HG03520 (cell line): ENCODE results near the gene LDLRAD4.

Source experiments
- ATAC-seq: cut with Tn5 transposase; IDR thresholded peaks from one replicate; pipeline ENCODE4 v1.9.1; 2021; ENCODE audit warnings: mild to moderate bottlenecking, moderate library complexity; ENCODE audit not compliant: unreplicated experiment

LDLRAD4 gene

GRCh38 chr18:13454363-13455150 is 236.0 kb downstream of the LDLRAD4 start:
- ATAC-seq: no peak

GRCh38 chr18:13455471-13455870 is 236.9 kb downstream of the LDLRAD4 start:
- ATAC-seq: no peak

DNA sequence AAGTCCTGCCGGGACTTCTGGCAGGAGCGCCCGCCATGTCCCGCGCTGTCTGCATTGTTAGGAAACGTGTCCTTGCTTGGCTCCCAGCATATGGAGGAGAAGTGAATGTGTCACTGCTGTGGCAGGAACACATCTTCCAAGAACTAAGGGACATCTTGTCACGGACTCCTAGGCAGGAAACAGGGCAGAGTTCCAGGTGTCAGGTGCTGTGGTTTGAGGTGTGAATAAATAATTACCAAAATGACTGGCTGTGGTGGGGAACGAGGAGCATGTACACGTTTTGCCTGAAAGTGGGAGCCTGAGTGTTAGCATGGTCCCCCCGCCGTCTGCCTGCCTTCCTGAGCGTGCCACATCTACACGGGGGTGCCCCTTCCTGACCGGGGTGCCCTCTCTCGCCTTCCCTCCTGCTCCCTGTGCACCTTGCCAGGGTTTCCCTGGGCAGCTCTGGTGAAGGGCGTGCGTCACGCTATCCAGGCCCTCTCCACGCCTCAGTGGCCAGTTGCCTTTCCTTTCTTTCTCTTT is 237.5 kb downstream of the LDLRAD4 start:
- ATAC-seq: peak; percentile 39

GRCh38 chr18:13456736-13457271 is 238.2 kb downstream of the LDLRAD4 start:
- no peak for ATAC-seq

DNA sequence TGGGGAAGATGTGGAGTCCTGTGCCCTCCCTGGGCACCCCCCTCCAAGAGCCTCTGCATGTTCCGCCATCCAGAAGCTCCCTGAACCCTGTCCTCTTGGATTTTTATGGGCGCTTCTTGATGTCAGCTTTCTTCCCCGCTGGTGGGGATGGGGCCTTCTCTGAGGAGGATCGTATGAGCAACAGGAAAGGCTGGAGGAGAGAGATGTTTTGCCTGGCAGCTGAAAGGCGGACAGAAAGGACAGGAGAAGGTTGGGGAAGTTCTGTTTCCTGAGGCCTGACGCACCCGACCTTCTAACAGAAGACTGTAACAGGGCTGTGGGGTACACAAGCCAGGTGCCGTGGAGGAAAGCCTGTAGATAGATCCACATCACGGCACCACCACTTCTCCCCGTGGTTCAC is 238.8 kb downstream of the LDLRAD4 start:
- no peak for ATAC-seq

- no peak for ATAC-seq
Measured at GRCh38 chr18:13460946-13461345, 242.4 kb downstream of the LDLRAD4 start.

DNA sequence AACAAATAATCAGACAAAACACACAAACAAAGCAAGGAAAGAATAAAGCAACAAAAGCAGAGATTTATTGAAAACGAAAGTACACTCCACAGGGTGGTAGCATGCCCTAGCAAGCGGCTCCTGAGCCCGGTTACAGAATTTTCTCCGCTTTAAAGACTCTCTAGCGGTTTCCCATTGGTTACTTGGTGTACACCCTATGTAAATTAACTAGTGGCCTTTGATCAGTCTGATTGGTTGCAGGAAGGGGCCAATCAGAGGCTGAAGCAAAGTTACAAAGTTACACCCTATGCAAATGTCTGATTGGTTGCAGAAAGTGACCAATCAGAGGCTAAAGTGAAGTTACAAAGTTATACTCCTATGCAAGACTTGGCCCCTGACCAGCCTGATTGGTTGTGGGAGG is 242.9 kb downstream of the LDLRAD4 start:
- no peak for ATAC-seq

DNA sequence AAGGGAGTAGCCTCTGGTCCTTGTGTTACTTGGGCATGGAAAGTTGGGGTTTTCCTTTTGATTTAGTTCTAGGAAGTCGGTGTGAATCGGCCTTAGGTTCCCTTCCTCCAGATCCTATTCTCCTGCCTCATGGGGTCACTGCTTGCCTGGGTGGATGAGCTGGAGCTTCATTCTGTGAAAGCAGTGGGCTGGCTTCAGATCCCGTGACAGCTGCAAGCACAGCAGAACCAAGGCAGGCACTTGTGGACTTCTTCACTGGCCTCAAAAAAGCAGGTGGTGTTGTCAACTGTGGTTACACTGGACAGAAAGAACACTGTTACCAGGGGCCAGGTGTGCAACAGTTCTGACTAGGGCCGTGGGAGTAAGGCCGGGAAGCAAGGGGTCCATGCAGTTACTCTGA is 243.4 kb downstream of the LDLRAD4 start:
- ATAC-seq: no peak

- ATAC-seq: no peak
Measured at GRCh38 chr18:13462686-13463085, 244.1 kb downstream of the LDLRAD4 start.

DNA sequence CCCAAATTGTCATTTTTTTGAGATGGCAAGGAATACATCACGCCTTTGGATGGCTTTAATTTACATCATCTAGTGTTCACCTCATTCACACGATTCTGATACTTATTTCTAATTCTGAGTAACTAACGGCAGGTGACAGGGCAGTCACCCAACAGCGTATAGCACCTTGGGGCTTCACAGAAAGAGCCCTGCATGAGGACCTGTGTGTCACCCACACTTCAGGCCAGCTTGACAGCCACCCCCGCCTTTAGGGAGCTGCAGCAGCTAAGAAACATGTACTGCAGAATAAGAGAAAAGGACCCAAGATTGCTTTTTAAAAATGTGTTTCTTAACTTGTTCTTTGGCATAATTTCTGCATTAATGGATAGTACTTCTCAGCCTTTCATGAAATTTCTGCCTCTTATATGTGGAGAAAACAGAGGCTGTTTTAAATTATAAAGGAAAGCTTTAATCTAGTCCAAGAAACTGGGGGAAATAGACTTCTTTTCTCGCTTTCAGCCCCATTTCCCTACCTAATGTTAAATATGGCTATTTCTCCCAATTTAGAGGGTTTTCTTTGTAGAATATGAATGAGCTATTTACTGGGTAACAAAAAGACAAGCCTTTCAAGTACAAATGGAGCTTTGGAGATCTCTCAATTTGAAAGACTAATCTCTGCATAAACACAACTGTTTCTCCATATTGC is 245.1 kb downstream of the LDLRAD4 start:
- no peak for ATAC-seq

DNA sequence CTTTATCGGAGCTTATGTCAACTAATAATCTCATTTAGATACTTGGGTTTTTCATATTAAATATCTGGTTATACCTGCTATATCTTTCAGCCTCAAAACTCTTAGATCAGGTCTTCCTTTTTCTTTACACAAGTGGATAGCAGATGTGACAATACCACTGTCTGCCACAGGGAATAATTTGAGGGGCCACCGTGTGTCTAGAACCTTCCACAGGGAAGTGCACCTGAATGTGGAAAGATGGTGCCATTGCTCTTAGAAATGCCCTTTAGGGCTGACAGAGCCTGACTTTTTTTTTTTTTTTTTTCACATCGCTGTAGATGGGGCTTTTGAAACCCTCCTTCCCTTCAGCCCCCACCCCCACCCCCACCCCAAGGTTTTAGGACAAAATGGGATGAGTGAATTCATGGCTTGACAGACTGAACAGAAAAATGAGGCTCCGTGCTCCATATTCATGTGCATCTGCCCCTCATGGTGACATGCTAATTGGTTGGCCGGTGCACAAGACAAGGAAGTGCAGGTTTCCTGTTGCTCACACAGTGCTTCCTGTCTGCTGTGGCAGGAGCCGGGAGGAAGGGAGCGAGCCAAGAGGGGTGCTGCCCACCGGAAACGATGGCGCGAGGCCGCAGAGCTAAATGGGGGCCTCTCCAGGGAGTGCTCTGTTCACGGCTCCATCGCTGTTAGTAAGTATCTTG is 246.0 kb downstream of the LDLRAD4 start:
- ATAC-seq: peak; percentile 89

DNA sequence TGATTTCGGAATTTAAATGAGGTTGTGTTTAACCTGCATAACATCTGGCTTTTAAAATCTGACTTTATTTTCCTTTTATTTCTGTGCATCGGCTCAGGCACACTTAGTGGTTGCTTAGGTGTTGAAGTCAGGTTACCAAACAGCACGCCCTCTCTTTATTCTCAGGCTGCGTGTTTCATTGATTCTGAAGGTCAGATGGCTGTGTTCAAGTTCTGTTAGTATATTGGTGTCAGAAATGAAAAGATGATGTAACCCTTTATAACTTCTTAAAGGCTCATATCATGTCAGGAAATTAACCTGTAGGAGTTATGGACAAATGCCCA is 246.5 kb downstream of the LDLRAD4 start:
- ATAC-seq: peak; percentile 18

GRCh38 chr18:13465476-13465875 is 246.9 kb downstream of the LDLRAD4 start:
- no peak for ATAC-seq

DNA sequence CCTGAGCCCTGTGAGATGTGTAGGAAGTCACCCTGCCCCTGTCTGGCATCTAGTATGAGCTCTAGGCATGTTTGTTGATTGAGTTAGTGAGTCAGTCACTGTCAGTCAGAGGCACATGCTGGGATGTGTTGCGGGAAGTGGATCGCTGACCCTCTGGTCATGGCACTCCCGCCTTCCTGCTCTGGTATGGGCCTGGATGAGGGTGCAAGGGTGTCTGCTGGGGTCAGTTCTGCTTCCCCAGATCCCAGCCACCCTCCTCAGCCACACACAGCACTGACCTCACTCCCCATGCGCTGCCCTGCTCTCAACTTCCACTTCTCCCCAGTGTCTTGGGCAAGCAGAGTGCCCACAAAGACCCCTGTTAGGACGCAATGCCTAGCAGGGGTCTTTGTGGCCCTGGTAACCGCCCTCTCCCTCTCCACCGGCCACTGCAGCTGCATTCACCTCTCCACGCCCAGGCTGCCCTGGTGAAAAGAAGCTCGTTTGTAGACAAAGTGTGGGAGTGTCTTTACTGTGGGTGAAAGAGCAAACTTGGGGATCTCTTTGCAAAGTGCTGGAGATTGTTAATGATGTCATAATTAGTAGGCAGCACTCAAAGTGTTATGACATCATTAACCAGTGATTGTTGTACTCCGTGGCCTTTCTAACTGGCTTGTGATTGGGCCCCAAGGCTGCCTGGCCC is 252.1 kb downstream of the LDLRAD4 start:
- ATAC-seq: no peak

DNA sequence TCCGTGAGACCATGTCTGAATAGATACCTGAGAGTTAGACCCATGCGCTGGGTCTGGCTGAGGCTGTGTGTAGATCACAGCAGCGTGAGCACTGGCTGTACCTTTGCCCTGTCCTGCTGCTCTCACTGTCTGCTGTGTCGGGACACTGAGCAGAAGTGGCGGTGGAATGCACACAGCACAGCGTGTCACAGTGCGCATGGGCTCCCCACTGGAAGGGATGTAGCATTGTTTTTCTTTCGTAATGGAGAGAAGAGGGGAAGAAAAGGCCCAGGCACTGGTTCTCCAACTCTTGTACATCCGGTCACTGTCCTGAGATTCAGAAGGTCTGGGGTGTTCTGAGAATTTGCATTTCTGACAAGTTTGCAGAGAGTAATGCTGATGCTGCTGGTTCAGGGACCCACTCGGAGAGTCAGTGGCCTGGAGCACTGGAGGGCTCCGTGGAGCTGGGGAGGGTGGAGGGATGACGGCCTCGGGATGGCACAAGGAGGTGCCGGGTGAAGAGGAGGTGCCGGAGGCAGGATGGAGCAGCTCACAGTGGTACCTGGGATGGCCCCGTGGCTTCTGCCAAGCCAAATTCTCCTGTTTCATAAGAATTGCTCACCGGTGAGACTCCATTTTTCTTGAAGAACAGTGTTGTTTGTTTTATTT is 252.8 kb downstream of the LDLRAD4 start:
- no peak for ATAC-seq

- ATAC-seq: no peak
Measured at GRCh38 chr18:13471971-13472628, 253.5 kb downstream of the LDLRAD4 start.

- ATAC-seq: no peak
Measured at GRCh38 chr18:13473751-13474150, 255.2 kb downstream of the LDLRAD4 start.

DNA sequence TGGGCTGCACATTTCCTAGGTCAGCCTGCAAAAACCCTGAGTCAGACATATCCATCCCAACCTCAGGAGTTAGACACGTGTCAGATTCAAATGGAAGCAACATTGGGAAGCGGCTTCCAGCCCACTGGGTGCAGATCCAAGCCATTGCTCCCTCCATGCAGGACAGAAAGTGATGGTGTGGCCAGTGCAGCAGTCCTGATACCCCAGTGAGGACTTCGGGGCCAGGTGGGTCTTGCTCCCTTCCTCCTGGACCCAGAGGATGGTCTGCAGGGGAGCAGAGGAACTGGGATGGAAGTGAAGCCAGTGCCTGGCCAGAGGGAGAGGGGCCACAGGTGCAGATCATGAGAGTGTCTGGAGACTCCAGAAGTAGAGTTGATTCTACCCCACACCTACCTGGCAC is 255.8 kb downstream of the LDLRAD4 start:
- ATAC-seq: no peak

GRCh38 chr18:13474907-13475545 is 256.5 kb downstream of the LDLRAD4 start:
- no peak for ATAC-seq
